Measurements from ENCODE around the gene KRT79. TPM values are rescaled to one million over a fixed set of nuclear protein-coding genes. Genes with fewer than 3 reads are reported as not detected.

KRT79 gene
- total and polyA plus RNA-seq, 12 donors, result 0.30 TPM; not detected in 11

GRCh38 chr12:52837413-52837741, 3.3 kb upstream of the KRT79 start:
- intact Hi-C loops (cut with DNase I), result no loop called here
- Histone ChIP-seq H3K4me1 (peaks cover 0 to 3% (median 0%) of the 10 kb centered on the region in 9 donors), H3K4me3 (no peak overlapping the region), H3K36me3 (no peaks in the 10 kb centered on the region), H3K9me3 (no peaks in the 10 kb centered on the region), H3K27ac (no peak overlapping the region), H3K27me3 (peaks cover 0 to 72% (median 45%) of the 10 kb centered on the region in 7 donors)
- no peak for TF ChIP-seq CTCF (IDR thresholded peaks at IDR 0.05)
- DNase-seq, result no peak
- 79 to 87% methylated on average over 9 of the region's 9 CpGs for WGBS, 2 donors
- ATAC-seq, result no peak

- TF ChIP-seq CTCF (IDR thresholded peaks at IDR 0.05), result no peak
- intact Hi-C loops (cut with DNase I), result no loop called here
- Histone ChIP-seq H3K4me1 (peaks cover 0 to 3% (median 0%) of the 10 kb centered on the region in 9 donors), H3K27me3 (peaks cover 0 to 78% (median 45%) of the 10 kb centered on the region in 7 donors), H3K36me3 (no peaks in the 10 kb centered on the region), H3K27ac (no peak overlapping the region), H3K9me3 (no peaks in the 10 kb centered on the region), H3K4me3 (no peak overlapping the region)
- 87% methylated on average over 9 of the region's 9 CpGs for WGBS, 2 donors
- no peak for ATAC-seq
- no peak for DNase-seq
Observed at GRCh38 chr12:52836491-52837412, 2.6 kb upstream of the KRT79 start.

- peaks cover 0 to 82% (median 45%) of the 10 kb centered on the region in 7 donors for H3K27me3 ChIP-seq
- 62 to 79% methylated on average over 7 of the region's 7 CpGs for WGBS, 2 donors
- no peak for TF ChIP-seq CTCF (IDR thresholded peaks at IDR 0.05)
- peaks cover 0 to 3% (median 0%) of the 10 kb centered on the region in 9 donors for H3K4me1 ChIP-seq
- H3K4me3 ChIP-seq, result no peak overlapping the region
- no peaks in the 10 kb centered on the region for H3K9me3 ChIP-seq
- H3K27ac ChIP-seq, result no peak overlapping the region
- ATAC-seq (no peak), DNase-seq (no peak)
- H3K36me3 ChIP-seq, result no peaks in the 10 kb centered on the region
- intact Hi-C loops (cut with DNase I), result no loop called here
Observed at GRCh38 chr12:52836042-52836466, 1.9 kb upstream of the KRT79 start.

GRCh38 chr12:52835271-52836041, 1.3 kb upstream of the KRT79 start:
- Histone ChIP-seq H3K27ac (no peak overlapping the region), H3K4me3 (no peak overlapping the region), H3K9me3 (no peaks in the 10 kb centered on the region), H3K27me3 (peaks cover 0 to 77% (median 41%) of the 10 kb centered on the region in 7 donors), H3K4me1 (peaks cover 0 to 3% (median 0%) of the 10 kb centered on the region in 9 donors), H3K36me3 (no peaks in the 10 kb centered on the region)
- DNase-seq (no peak), ATAC-seq (no peak)
- TF ChIP-seq CTCF (IDR thresholded peaks at IDR 0.05), result no peak
- 77 to 78% methylated on average over 15 of the region's 15 CpGs for WGBS, 2 donors
- intact Hi-C loops (cut with DNase I), result no loop called here
